ENCODE measurements around the gene RASL11B.
A peak's percentile ranks its signal among the peaks of the same experiment; 100 is the strongest.

Gene RASL11B

GRCh38 chr4:52904421-52904820 lies 42.3 kb downstream of the RASL11B start:
- no peak for DNase-seq (ENCODE audit: extremely low spot score, insufficient read length, low read depth)
- no peak for FAIRE-seq

DNA sequence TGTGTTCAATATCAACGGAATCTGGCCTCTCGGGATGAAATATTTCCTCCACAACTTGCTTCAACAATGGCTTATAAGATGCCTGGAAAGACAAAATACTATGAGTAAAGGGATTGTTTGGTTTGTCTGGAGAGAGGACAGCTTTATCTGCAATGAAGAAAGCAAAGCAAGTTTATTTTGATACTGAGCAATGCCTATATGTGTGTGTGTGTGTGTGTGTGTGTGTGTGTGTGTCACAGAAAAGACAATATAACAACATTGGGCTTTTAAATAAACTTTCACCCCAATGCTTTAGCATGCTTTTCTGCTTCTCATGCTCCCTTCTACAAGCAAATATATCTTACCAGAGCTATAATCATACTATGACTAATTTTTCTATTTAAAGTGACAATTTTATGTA lies 45.4 kb downstream of the RASL11B start:
- DNase-seq (ENCODE audit: extremely low spot score, insufficient read length, low read depth): no peak
- no peak for FAIRE-seq

- FAIRE-seq (no peak), DNase-seq (ENCODE audit: extremely low spot score, insufficient read length, low read depth) (no peak)
These were observed 48.0 kb downstream of the RASL11B start for GRCh38 chr4:52910115-52910514.

DNA sequence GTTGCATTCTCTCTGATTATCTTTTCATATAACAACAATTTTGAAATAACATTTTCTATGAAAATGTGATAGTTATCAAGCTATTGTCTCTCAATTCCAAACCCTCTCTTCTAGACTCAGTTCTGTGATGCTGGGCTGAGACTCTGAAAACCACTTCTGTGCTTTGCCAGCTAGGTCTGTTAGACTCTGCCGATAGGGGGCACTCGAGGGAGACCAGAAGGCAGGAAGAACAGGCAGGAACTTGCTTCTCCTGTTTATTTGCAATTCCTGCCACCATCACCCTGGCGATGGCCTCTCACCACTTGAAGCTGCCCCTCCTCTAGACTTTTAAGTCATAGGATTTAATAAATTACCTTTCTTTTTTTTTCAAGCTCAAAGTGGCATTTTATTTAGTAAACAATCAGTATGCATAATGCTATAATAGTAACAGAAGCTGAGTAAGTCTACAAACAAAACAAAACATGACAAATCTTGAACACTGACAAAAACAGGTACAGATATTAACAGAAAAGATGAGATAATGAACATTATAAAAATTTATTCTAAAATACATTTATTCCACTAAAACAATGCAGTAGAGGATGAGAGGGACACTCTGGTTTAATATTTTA lies 49.7 kb downstream of the RASL11B start:
- FAIRE-seq: peak; percentile 60

GRCh38 chr4:52912608-52913007 lies 50.5 kb downstream of the RASL11B start:
- DNase-seq (ENCODE audit: extremely low spot score, insufficient read length, low read depth) (no peak), FAIRE-seq (no peak)

More for the DNA sequence above, 49.7 kb downstream of the RASL11B start:
- peak; percentile 9 for DNase-seq (ENCODE audit: extremely low spot score, insufficient read length, low read depth)

DNA sequence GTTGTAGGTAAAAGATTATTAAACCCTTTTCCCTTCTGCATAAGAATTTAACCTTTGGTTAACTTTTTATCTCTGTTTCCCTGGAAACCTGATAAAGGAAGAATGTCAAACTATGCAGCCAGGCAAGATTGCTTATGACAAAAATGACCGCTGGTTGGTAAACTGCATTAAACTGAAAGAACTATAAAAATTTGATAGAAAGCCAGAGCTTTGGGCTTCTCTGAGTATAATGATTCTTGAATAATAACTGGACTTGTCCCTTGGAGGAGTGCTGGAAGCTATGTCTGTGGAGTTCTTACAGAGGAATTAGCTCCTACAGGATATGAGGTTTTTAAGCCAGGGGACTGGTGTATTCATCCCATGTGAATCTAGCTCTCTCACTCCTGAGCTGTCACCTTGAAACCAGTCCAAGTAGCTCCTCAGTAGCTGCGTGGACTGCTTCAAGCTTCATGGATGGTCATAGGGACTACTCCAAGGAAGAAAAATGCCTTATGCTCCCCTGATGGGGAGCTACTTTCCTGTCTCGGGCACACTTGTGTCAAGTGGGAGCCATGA lies 52.0 kb downstream of the RASL11B start:
- FAIRE-seq (no peak), DNase-seq (ENCODE audit: extremely low spot score, insufficient read length, low read depth) (no peak)

DNA sequence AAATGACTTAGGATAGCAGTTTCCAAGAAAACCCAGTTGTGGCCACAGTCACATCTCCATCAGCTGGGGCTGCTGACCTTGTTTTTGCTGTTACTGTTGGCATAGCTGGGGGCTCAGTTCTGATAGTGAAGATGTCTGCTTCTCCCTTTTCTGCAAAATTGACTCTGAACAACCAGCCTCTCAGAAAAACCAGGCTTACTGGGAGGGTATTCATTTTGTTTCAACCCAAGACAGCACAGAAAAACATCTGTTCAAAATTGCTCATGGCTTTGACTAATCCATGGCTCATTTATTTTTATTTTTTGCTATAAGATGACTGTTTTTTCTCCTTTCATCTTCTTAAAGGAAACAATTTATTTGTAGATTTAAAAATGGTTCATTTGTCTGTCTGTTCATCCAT lies 53.1 kb downstream of the RASL11B start:
- FAIRE-seq (no peak), DNase-seq (ENCODE audit: extremely low spot score, insufficient read length, low read depth) (no peak)

GRCh38 chr4:52915730-52916300 lies 53.7 kb downstream of the RASL11B start:
- FAIRE-seq (no peak), DNase-seq (ENCODE audit: extremely low spot score, insufficient read length, low read depth) (no peak)

Data from GM18507 (cell line).